OCI-LY7 (cell line): Measurements from ENCODE around the gene ZKSCAN4. TPM values are rescaled to one million over a fixed set of nuclear protein-coding genes. Genes with fewer than 3 reads are reported as not detected.

Experiments used
- BruUV-seq: library from RNA; stranded (reverse); fragments of 400-500 nt; replicated peaks from 2 replicates; lab custom pipeline; 2021; lab: Mats Ljungman, UMichigan
- CTCF ChIA-PET: fragments of 300-600 bp; sonication (Branson Sonifier 250); formaldehyde crosslinking; loops from one replicate; lab custom pipeline; 2022; ENCODE audit warnings: antibody characterized with exemption; ENCODE audit not compliant: unreplicated experiment; lab: Charles Lee
- POLR2A ChIA-PET: fragments of 300-600 bp; sonication (Branson Sonifier 250); formaldehyde crosslinking; loops from one replicate; lab custom pipeline; 2022; ENCODE audit warnings: antibody characterized with exemption; lab: Charles Lee
- DNase-seq: peaks from one replicate; pipeline ENCODE4 v3.0.0-alpha.2; 2015; ENCODE audit warnings: low spot score
- H2AFZ ChIP-seq: fragments of 200-600 bp; sonication (generic), shearing (Covaris generic); 2 replicates; pipeline ENCODE4 v1.6.1; 2014; ENCODE audit warnings: mild to moderate bottlenecking, antibody characterized with exemption, low read length, moderate library complexity
- H3K27ac ChIP-seq: fragments of 200-600 bp; sonication (generic); 2 replicates; pipeline ENCODE4 v1.5.1; 2014; ENCODE audit warnings: mixed run types, low read depth, mild to moderate bottlenecking, moderate library complexity, low read length, inconsistent platforms; ENCODE audit not compliant: poor library complexity, severe bottlenecking
- H3K36me3 ChIP-seq: fragments of 200-600 bp; sonication (generic); 2 replicates; pipeline ENCODE4 v1.6.1; 2014; ENCODE audit warnings: mild to moderate bottlenecking, antibody characterized with exemption, low read length, moderate library complexity, mixed read lengths; ENCODE audit not compliant: insufficient read depth
- H3K4me1 ChIP-seq: fragments of 200-600 bp; sonication (generic); 2 replicates; pipeline ENCODE4 v1.5.1; 2014; ENCODE audit warnings: mild to moderate bottlenecking, low read length; ENCODE audit not compliant: insufficient read depth, poor library complexity, severe bottlenecking
- H3K4me2 ChIP-seq: fragments of 200-600 bp; sonication (generic); 2 replicates; pipeline ENCODE4 v1.6.1; 2014; ENCODE audit warnings: mild to moderate bottlenecking, low read length
- H3K4me3 ChIP-seq: fragments of 200-600 bp; sonication (generic); 2 replicates; pipeline ENCODE4 v1.5.1; 2014; ENCODE audit warnings: mild to moderate bottlenecking, low read depth, low read length; ENCODE audit not compliant: poor library complexity, severe bottlenecking
- H3K79me2 ChIP-seq: fragments of 200-600 bp; sonication (generic); 2 replicates; pipeline ENCODE4 v1.6.1; 2016; ENCODE audit warnings: low read depth, mild to moderate bottlenecking, low read length, moderate library complexity, mixed read lengths; ENCODE audit not compliant: insufficient read depth
- H3K9me2 ChIP-seq: fragments of 200-600 bp; sonication (generic); 2 replicates; pipeline ENCODE4 v1.6.1; 2016; ENCODE audit warnings: mild to moderate bottlenecking, low read length, mixed read lengths; ENCODE audit not compliant: insufficient read depth
- H3K9me3 ChIP-seq: fragments of 200-600 bp; sonication (generic); 2 replicates; pipeline ENCODE4 v1.6.1; 2014; ENCODE audit warnings: mild to moderate bottlenecking, mixed run types, low read length, mixed read lengths
- H4K20me1 ChIP-seq: fragments of 200-600 bp; sonication (generic); 2 replicates; pipeline ENCODE4 v1.6.1; 2014; ENCODE audit warnings: mild to moderate bottlenecking, antibody characterized with exemption, low read length, moderate library complexity, mixed read lengths; ENCODE audit not compliant: insufficient read depth
- EZH2phosphoT487 ChIP-seq: fragments of 200-600 bp; sonication (generic); IDR thresholded peaks from 2 replicates; pipeline ENCODE4 v1.6.1; 2018; ENCODE audit warnings: low read depth, borderline replicate concordance, mild to moderate bottlenecking, mixed run types, antibody characterized with exemption, low read length, moderate library complexity, mixed read lengths
- intact Hi-C: fragments of 100-400 bp; cut with micrococcal nuclease; formaldehyde crosslinking; loops from one replicate; pipeline ENCODE4 v1.10.0; 2022; ENCODE audit not compliant: unreplicated experiment
- total RNA-seq, 2 experiments: library from RNA; depleted of rRNA in 1 of 2; stranded (reverse); fragments of >200 nt in 1 of 2; shearing (Covaris generic) in 1 of 2; gene quantifications; 2 replicates each; pipeline ENCODE4 v1.2.3, GENCODE V29; 2014 to 2022
- TF ChIP-seq, protein P1 (sequence below): fragments of 200-600 bp; sonication (generic); conservative IDR thresholded peaks from 2 replicates; pipeline ENCODE4 v1.5.1; 2014; ENCODE audit warnings: mild to moderate bottlenecking, antibody characterized with exemption, low read length, moderate library complexity, mixed read lengths

Gene ZKSCAN4
- total RNA-seq, 2 experiments from 2014 or later, result 6.9 to 7.9 TPM

DNA sequence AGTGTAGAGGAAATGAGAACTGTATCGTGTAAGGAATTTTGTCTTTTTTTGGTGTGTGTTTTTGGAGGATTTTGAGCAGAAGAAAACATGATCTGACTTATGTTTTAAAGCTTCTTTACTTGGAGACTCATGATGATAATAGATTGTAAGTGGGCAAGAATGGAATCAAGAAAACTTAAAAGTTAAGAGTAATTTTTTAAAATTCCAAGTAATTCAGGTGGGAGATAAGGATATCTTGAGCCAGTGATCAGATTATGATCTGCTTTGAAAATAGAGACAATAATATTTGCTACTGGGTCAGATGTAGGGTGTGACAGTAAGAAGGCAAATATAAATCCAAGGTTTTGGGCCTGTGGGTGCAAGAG is 15.6 kb upstream of the ZKSCAN4 start:
- H2AFZ ChIP-seq, result peak overlapping the region; percentile 97
- peaks cover under 1% of the 10 kb centered on the region; the same call in 1 of the 2 replicates for H3K36me3 ChIP-seq
- H3K9me3 ChIP-seq, result no peaks in the 10 kb centered on the region
- BruUV-seq, result no TSS peak
- H3K79me2 ChIP-seq, result no peaks in the 10 kb centered on the region
- no peak for DNase-seq
- H3K4me1 ChIP-seq, result peaks cover 16% of the 10 kb centered on the region
- H3K4me2 ChIP-seq, result peak overlapping the region; percentile 88
- ChIA-PET POLR2A (interaction anchor here (0.8 to 2.4 kb wide), 4 partner anchors 14 to 485 kb away, joined by 3 to 24 read pairs (median 6); partner anchors contain the start of genes PGBD1, ZKSCAN4 and ZSCAN12), CTCF (no interaction called here)
- H3K27ac ChIP-seq, result no peak overlapping the region
- no peaks in the 10 kb centered on the region for H3K9me2 ChIP-seq
- no peaks in the 10 kb centered on the region for H4K20me1 ChIP-seq
- peak overlapping the region; percentile 76 for H3K4me3 ChIP-seq
- TF ChIP-seq, protein P1, sequence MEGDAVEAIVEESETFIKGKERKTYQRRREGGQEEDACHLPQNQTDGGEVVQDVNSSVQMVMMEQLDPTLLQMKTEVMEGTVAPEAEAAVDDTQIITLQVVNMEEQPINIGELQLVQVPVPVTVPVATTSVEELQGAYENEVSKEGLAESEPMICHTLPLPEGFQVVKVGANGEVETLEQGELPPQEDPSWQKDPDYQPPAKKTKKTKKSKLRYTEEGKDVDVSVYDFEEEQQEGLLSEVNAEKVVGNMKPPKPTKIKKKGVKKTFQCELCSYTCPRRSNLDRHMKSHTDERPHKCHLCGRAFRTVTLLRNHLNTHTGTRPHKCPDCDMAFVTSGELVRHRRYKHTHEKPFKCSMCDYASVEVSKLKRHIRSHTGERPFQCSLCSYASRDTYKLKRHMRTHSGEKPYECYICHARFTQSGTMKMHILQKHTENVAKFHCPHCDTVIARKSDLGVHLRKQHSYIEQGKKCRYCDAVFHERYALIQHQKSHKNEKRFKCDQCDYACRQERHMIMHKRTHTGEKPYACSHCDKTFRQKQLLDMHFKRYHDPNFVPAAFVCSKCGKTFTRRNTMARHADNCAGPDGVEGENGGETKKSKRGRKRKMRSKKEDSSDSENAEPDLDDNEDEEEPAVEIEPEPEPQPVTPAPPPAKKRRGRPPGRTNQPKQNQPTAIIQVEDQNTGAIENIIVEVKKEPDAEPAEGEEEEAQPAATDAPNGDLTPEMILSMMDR, result no peak
- no peak for TF ChIP-seq EZH2phosphoT487
- intact Hi-C loops, result loop anchor here (2.0 kb wide), 1 partner anchor 15 kb away; the partner anchor contains the start of gene ZKSCAN4

DNA sequence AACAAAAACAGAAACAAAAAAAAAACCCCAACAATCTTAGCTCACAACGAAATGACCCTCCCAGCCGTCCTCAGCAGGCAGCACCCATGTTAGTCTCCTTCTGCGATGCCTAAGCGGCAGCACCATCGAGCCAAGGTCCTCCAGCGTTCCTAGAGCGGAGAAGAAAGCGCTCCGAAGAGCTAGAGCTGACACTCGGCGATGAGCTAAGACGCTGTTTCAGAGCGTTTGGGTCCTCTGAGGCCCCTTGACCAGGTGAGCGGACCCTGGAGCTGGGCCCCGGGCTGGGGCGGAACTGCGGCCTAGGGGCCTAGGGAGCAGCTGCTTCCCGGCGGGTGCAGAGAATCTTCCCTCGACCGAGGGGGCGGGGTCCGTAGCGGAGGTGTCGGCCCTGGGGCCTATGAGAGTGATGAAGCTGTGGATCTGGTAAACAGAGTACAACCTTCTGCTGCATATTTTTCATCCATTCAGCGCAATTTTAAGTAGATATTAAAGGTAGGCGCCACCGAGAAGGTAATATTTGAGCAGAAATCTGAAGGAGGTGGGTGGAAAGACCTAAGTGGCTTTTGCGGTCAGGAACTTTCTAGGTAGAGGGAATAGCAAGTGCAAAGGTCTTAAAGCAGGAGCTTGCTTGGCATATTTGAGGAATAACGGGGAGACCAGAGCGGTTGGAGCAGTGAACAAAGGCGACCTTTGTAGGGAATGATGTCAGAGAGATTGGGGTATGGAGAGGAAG is 15.1 kb upstream of the ZKSCAN4 start, which contains the start of gene ZSCAN26:
Gene ZSCAN26, plus strand, starts transcription at position 182 of the 733 bp plus-strand sequence. CDS start 4,777 bp downstream, outside the sequence.
- H3K27ac ChIP-seq, result peak within 1 kb of the TSS; percentile 17
- no peaks in the 10 kb centered on the region for H3K9me2 ChIP-seq
- intact Hi-C loops, result loop anchor here (2.0 kb wide), 1 partner anchor 14 kb away; the partner anchor contains the start of gene ZKSCAN4
- TF ChIP-seq, protein P1, result no peak
- no peak for TF ChIP-seq EZH2phosphoT487
- no peaks in the 10 kb centered on the region for H3K36me3 ChIP-seq
- TSS peak; percentile 58 for BruUV-seq
- peak within 1 kb of the TSS; percentile 88 for H3K4me2 ChIP-seq
- CTCF ChIA-PET, result interaction anchor here (0.6 kb wide), 1 partner anchor 125 kb away, joined by 3 read pairs; the partner anchor contains the start of gene ZKSCAN8
- peak; percentile 87 for DNase-seq
- no peaks in the 10 kb centered on the region for H4K20me1 ChIP-seq
- no peaks in the 10 kb centered on the region for H3K9me3 ChIP-seq
- H3K79me2 ChIP-seq, result no peaks in the 10 kb centered on the region
- H3K4me1 ChIP-seq, result peaks cover 16% of the 10 kb centered on the region
- POLR2A ChIA-PET, result interaction anchor here (0.6 to 2.4 kb wide), 10 partner anchors 14 to 484 kb away, joined by 3 to 24 read pairs (median 3); partner anchors contain the start of genes PGBD1, ZKSCAN4 and ZSCAN12
- H3K4me3 ChIP-seq, result peak within 1 kb of the TSS; percentile 76
- peak within 1 kb of the TSS; percentile 97 for H2AFZ ChIP-seq
